Activated naive CD4-positive, alpha-beta T cell treated with anti-CD3 and anti-CD28 coated beads, Interleukin-2, amount 10 ng/mL, durations not matched to agents 7 days and 5 days (primary cell): Measurements from ENCODE around the gene KIF3A.

Experiments used
- CTCF ChIA-PET: fragments of 350-600 bp; sonication (Branson Sonifier 250); formaldehyde crosslinking; loops from one replicate; lab custom pipeline; 2021; ENCODE audit warnings: antibody characterized with exemption; lab: Charles Lee
- DNase-seq: peaks from one replicate; pipeline ENCODE4 v3.0.0-alpha.2; 2020
- H3K27ac Mint-ChIP-seq: one replicate; pipeline ENCODE4 v1.8.0; 2021; ENCODE audit warnings: mild to moderate bottlenecking, moderate library complexity, mixed read lengths
- H3K27me3 Mint-ChIP-seq: one replicate; pipeline ENCODE4 v1.8.0; 2021; ENCODE audit warnings: mild to moderate bottlenecking, mixed read lengths
- H3K36me3 Mint-ChIP-seq: one replicate; pipeline ENCODE4 v1.8.0; 2021; ENCODE audit warnings: mixed read lengths
- H3K4me1 Mint-ChIP-seq: one replicate; pipeline ENCODE4 v1.8.0; 2021; ENCODE audit warnings: mixed read lengths
- H3K4me3 Mint-ChIP-seq: one replicate; pipeline ENCODE4 v1.8.0; 2021; ENCODE audit warnings: mild to moderate bottlenecking, moderate library complexity, mixed read lengths
- H3K9me3 Mint-ChIP-seq: one replicate; pipeline ENCODE4 v1.8.0; 2021; ENCODE audit warnings: mixed read lengths

Gene KIF3A

DNA sequence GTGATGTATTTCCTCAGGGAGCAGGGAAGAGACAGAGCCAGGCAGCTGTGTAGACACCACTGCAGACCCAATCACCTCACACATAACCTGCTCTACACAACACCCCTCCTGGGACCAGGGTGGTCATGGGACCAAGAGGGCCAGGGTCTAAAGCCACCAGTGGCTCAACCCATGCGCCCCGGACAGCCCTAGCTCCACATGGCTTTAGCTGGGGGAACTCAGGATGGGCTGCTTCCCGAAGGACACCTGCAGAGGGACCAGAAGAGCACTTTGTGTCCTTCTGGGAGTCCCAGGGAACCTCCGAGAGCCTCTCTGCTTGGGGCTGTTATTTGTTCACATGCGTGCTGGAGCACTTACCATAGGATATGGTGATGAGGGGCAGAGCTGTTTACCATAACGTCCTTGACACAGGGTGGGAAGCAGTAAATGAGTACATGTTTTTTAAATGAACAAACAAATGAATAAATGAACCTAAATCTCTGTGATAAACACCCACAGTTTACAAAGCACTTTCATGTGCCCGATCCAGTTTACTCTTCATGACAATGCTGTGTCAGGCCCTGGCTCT, 27.4 kb upstream of the KIF3A start:
- CTCF ChIA-PET = no interaction called here
- Mint-ChIP-seq H3K36me3 (peaks cover 6% of the 10 kb centered on the region), H3K9me3 (no peaks in the 10 kb centered on the region), H3K4me1 (no peaks in the 10 kb centered on the region), H3K4me3 (no peak overlapping the region), H3K27me3 (peaks cover 15% of the 10 kb centered on the region), H3K27ac (no peak overlapping the region)
- DNase-seq = no peak

DNA sequence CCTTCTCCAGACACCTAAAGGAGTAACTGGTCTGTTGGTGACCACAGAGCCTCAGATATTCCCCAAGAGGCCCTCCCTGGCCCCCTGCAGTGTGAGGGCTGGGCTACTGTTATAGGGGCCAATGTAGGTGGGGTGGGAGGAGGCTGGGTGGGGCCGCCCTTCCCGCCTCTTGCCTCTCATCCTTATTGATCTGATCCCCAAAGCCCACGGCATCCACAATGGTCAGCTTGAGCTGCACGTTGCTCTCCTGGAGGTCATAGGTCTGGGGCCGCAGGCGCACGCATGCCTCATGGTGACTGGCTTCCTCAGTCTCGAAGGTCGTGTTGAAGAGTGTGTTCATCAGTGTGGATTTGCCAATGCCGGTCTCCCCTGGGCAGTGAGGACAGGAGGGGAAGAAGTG, 26.7 kb upstream of the KIF3A start:
- H3K4me1 Mint-ChIP-seq = no peaks in the 10 kb centered on the region
- peaks cover 6% of the 10 kb centered on the region for H3K36me3 Mint-ChIP-seq
- no peak overlapping the region for H3K4me3 Mint-ChIP-seq
- no peak for DNase-seq
- H3K27me3 Mint-ChIP-seq = peaks cover 15% of the 10 kb centered on the region
- H3K27ac Mint-ChIP-seq = no peak overlapping the region
- CTCF ChIA-PET = no interaction called here
- H3K9me3 Mint-ChIP-seq = no peaks in the 10 kb centered on the region

- no peak for DNase-seq
- no peaks in the 10 kb centered on the region for H3K9me3 Mint-ChIP-seq
- no peaks in the 10 kb centered on the region for H3K4me1 Mint-ChIP-seq
- peaks cover 7% of the 10 kb centered on the region for H3K36me3 Mint-ChIP-seq
- H3K27ac Mint-ChIP-seq = no peak overlapping the region
- no peak overlapping the region for H3K4me3 Mint-ChIP-seq
- CTCF ChIA-PET = no interaction called here
- H3K27me3 Mint-ChIP-seq = peaks cover 9% of the 10 kb centered on the region
Measured at GRCh38 chr5:132763181-132764036, 26.1 kb upstream of the KIF3A start.

DNA sequence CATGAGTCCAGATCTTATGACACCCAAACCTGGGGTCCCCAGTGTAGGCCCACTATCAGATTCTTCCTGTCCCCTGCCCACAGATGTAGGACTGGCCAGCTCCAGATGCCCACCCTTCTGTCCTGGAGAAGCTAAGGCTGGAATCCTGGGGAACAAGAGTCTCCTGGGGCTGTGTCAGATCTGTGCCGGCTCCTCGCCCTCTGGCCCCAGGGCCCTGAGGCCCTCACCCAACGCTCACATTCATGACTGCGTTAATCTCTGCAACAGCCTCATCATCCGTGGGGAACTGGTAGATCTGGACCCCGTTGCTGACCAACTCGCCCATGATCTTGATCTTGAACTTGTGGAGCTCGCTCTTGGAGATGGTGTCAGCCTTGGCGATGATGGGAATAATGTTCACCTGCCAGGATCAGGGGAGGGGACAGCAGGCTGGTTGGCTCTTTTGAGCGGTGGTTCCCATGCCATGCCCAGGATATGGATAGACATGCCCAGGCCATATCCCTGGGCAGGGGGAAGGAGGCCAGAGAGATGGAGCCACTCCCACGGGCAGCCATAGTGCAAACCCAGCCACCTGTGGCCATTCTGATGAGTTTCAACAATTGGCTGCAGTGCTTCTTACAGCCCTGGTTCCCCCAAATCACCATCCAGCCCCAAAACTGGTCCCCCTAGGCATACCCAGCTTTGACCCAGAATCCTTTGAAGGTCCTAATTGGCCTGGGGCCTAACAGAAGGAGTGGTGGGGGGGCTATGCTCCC, 25.1 kb upstream of the KIF3A start:
- CTCF ChIA-PET = no interaction called here
- H3K27ac Mint-ChIP-seq = no peak overlapping the region

DNA sequence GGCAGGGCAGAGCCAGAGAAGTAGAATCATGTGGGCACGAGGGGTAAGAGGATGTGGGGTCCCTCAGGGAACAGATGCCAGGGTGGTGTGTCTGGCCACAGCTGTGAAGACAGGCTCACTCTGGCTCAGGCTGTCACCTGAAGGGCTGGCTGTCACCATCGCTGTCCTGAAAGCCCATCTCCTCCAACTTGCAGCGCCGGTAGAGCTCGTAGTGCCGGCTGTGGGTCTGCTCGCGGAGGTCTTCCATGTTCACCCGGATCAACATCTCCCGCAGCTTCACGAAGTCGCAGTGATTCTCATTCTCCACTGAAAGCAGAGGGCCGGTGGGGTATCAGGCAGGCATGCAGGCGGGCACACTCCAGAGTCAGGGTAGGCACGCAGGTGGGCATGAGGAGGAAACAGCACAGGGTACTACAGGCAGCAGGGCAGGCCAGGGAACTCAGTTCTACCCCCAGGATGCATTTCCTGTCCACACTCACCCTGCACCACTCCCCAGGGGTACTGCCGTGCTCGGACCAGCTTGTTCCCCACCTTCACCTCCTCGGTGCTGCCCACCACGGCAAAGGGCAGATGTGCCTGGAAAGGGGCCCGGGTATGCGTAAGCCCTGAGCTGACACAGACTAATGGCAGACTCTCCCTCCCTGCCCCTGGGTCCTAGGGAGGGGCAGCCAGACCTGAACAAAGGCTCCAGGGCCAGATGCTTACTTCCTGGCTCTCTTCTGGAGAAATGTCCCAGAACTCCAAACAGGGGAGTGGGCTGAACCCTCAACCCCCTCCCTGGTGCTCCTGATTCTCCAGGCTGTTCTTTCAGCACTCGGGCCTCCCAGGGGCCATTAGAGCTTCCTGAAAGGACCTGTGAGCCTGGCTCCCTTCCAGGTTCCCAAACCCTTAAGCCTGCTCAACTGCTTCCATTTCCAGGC, 24.2 kb upstream of the KIF3A start:
- Mint-ChIP-seq H3K4me1 (no peaks in the 10 kb centered on the region), H3K27ac (no peak overlapping the region)
- no peak for DNase-seq

More for the DNA sequence above, 25.1 kb upstream of the KIF3A start:
- no peak overlapping the region for H3K4me3 Mint-ChIP-seq
- H3K9me3 Mint-ChIP-seq = no peaks in the 10 kb centered on the region
- H3K4me1 Mint-ChIP-seq = no peaks in the 10 kb centered on the region
- no peak for DNase-seq
- peaks cover 8% of the 10 kb centered on the region for H3K27me3 Mint-ChIP-seq
- H3K36me3 Mint-ChIP-seq = peaks cover 7% of the 10 kb centered on the region

DNA sequence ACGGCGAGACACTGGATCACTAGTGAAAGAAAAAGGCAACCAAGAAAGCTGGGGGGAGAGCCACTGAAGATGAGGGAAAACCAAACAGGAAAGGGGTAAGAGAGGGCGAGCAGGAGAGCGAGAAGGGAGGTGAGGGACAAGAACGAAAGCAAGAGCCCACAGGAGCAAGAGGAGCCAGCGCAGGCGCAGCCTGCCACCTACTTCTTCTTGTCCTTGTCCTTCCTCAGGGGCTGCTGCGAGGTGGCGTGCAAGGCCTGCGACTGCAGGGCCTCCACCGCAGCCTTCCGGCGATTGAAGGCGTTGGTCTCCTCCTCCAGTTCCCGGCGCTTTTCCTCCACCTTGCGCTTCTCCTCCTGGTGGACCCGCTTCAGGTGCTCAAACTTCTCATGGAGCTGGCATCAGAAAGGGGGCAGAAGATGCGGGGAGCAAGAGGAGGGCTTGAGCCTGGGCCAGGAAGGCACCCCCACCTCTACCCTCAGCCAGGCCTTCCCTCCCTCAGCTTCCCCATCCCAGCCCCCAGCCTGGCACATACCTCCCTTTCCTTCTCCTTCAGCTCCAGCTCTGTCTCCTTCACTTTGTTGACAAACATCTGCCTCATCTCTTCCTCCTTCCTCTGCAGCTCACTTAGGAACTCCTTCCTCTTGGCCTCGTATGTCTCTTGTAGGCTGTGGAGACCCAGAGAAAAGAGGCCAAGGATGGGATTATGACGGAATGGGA, 23.4 kb upstream of the KIF3A start:
- Mint-ChIP-seq H3K4me1 (no peaks in the 10 kb centered on the region), H3K27ac (no peak overlapping the region), H3K36me3 (peaks cover 7% of the 10 kb centered on the region), H3K27me3 (no peaks in the 10 kb centered on the region), H3K4me3 (no peak overlapping the region), H3K9me3 (no peaks in the 10 kb centered on the region)
- CTCF ChIA-PET = interaction anchor here (0.8 kb wide), 1 partner anchor 31 kb away, joined by 4 read pairs; no protein-coding TSS in a partner anchor
- DNase-seq = no peak

More for the DNA sequence above, 24.2 kb upstream of the KIF3A start:
- H3K4me3 Mint-ChIP-seq = no peak overlapping the region
- H3K27me3 Mint-ChIP-seq = peaks cover 3% of the 10 kb centered on the region
- CTCF ChIA-PET = no interaction called here
- H3K9me3 Mint-ChIP-seq = no peaks in the 10 kb centered on the region
- H3K36me3 Mint-ChIP-seq = peaks cover 7% of the 10 kb centered on the region

DNA sequence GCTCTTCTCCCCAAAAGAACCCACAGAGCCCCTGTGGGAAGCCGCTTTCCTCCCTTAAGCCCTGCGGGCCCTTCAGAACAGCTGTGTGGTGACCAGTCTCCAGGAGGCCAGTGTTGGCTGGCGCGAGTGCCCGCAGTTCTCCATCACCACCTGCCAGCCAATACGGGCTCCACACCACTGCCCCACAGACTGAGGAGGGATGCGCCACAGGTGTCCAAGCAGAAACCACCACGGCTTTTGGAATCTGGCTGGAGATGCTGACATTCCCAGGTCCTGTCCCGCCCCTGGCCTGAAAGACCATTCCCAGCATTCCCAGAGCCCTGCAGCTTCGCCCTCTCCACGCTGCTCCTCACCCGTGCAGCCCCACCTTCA, 22.7 kb upstream of the KIF3A start:
- Mint-ChIP-seq H3K4me1 (no peaks in the 10 kb centered on the region), H3K36me3 (peaks cover 7% of the 10 kb centered on the region), H3K27me3 (no peaks in the 10 kb centered on the region), H3K4me3 (no peak overlapping the region), H3K9me3 (no peaks in the 10 kb centered on the region), H3K27ac (no peak overlapping the region)
- CTCF ChIA-PET = interaction anchor here (0.8 to 0.9 kb wide), 2 partner anchors 31 to 55 kb away, joined by 3 to 4 read pairs; no protein-coding TSS in a partner anchor
- DNase-seq = no peak

- no peak for DNase-seq
- Mint-ChIP-seq H3K27me3 (no peaks in the 10 kb centered on the region), H3K9me3 (no peaks in the 10 kb centered on the region), H3K4me1 (peaks cover 4% of the 10 kb centered on the region), H3K4me3 (no peak overlapping the region), H3K36me3 (peaks cover 7% of the 10 kb centered on the region), H3K27ac (no peak overlapping the region)
- CTCF ChIA-PET = interaction anchor here (0.9 kb wide), 1 partner anchor 56 kb away, joined by 3 read pairs; no protein-coding TSS in a partner anchor
Measured at GRCh38 chr5:132759114-132760048, 22.0 kb upstream of the KIF3A start.

GRCh38 chr5:132758451-132758850, 21.1 kb upstream of the KIF3A start:
- Mint-ChIP-seq H3K9me3 (no peaks in the 10 kb centered on the region), H3K27me3 (no peaks in the 10 kb centered on the region), H3K36me3 (peaks cover 7% of the 10 kb centered on the region), H3K27ac (no peak overlapping the region), H3K4me3 (no peak overlapping the region), H3K4me1 (peaks cover 4% of the 10 kb centered on the region)
- DNase-seq = no peak
- CTCF ChIA-PET = no interaction called here

DNA sequence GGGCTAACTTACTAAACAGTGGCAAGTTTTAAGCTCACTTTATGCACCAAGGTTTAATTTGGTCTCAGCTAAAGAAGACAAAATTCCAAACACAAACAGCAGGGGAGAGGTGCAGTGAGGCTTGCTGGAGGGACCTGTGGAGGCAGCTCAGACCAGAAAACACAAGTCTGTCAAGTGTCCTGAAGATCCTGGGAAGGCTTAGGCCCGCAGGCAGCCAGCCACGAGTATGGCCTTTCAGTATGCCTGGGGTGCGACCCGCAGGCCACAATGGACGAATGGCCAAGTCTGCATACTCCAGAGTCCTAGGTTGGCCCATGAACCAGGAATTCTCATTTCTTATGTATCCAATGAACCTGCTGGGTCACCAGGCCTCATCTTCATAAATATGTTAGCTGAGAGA, 19.2 kb upstream of the KIF3A start:
- no peaks in the 10 kb centered on the region for H3K27me3 Mint-ChIP-seq
- CTCF ChIA-PET = interaction anchor here (0.9 to 1.4 kb wide), 3 partner anchors 10 to 64 kb away, joined by 3 to 6 read pairs (median 4); no protein-coding TSS in a partner anchor

GRCh38 chr5:132754947-132755346, 17.6 kb upstream of the KIF3A start:
- Mint-ChIP-seq H3K9me3 (no peaks in the 10 kb centered on the region), H3K4me1 (peaks cover 9% of the 10 kb centered on the region), H3K4me3 (no peak overlapping the region), H3K27ac (no peak overlapping the region), H3K27me3 (no peaks in the 10 kb centered on the region), H3K36me3 (peaks cover 4% of the 10 kb centered on the region)
- CTCF ChIA-PET = interaction anchor here (0.8 to 4.4 kb wide), 11 partner anchors 9 to 254 kb away, joined by 3 to 37 read pairs (median 5); partner anchors contain the start of gene KIF3A
- no peak for DNase-seq

More for the DNA sequence above, 19.2 kb upstream of the KIF3A start:
- no peak for DNase-seq
- H3K27ac Mint-ChIP-seq = no peak overlapping the region
- H3K9me3 Mint-ChIP-seq = no peaks in the 10 kb centered on the region
- no peak overlapping the region for H3K4me3 Mint-ChIP-seq
- peaks cover 4% of the 10 kb centered on the region for H3K36me3 Mint-ChIP-seq
- peaks cover 4% of the 10 kb centered on the region for H3K4me1 Mint-ChIP-seq

DNA sequence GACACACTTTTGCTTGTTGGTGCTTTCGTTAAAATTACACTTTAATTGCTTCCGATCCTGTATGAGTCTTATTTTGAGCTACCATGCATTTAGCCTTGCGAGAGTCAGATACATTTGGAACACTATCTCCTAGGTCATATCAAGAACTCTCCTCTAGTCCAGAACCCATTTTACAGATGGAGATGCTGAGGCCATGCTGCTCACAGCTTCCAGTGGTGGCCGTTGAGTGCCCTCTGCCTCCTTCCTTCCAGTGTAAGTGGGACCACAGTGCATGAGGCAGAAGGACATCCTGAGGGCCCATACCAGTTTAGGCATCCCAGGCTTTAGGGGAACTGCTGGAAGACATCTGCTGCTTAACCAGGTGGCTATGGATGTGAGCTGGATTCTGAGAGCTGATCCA, 16.8 kb upstream of the KIF3A start:
- CTCF ChIA-PET = interaction anchor here (0.8 to 4.4 kb wide), 13 partner anchors 13 to 253 kb away, joined by 3 to 37 read pairs (median 5); partner anchors contain the start of gene KIF3A
- Mint-ChIP-seq H3K4me1 (peaks cover 9% of the 10 kb centered on the region), H3K9me3 (no peaks in the 10 kb centered on the region)

More for the DNA sequence above, 16.8 kb upstream of the KIF3A start:
- H3K27ac Mint-ChIP-seq = no peak overlapping the region
- H3K4me3 Mint-ChIP-seq = no peak overlapping the region
- peaks cover 4% of the 10 kb centered on the region for H3K36me3 Mint-ChIP-seq
- no peaks in the 10 kb centered on the region for H3K27me3 Mint-ChIP-seq
- no peak for DNase-seq
